HG03432 (cell line): ENCODE measurements around the gene SYS1.

Source experiments
- ATAC-seq: cut with Tn5 transposase; IDR thresholded peaks from one replicate; pipeline ENCODE4 v1.9.1; 2021; ENCODE audit warnings: mild to moderate bottlenecking, moderate library complexity; ENCODE audit not compliant: unreplicated experiment

SYS1 gene

DNA sequence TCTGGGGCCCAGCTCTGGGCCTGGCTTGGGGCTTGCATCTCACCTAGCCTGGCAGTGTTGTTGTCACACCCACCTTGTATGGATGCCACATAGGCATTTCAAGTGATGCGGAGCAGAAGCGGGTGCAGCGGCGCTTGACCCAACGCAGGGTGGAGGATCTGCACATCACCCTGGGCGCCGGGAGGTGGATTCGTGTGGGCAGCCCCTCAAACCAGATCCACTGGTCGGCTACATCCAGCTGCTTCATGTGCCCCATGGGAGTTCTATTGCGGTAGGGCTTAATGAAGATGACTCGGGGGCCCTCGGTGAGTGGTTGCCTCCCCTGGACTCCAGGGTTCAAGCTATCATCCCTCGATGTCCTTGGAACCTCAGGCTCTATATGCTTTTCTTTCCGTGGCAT lies 12.0 kb downstream of the SYS1 start:
- ATAC-seq = no peak

DNA sequence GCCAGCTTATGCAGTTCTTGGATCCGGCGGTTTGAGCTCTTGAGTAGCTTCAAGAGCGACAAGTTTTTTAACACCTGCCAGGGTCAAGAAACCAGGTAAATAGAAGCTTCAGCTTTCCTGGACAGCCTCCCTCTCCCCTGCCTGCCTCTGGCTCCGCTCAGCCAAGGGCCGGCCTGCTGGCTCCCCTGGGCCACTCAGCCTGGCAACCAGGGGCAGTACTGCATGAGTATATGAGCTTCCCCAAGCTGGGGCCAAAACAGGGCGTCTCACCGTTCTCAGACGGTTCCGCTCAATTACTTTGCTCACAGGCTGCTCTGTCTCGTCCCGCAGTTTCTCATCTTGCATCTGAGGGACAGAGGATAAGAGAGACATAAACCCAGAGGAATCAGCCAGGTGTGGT lies 14.3 kb downstream of the SYS1 start:
- ATAC-seq = no peak

DNA sequence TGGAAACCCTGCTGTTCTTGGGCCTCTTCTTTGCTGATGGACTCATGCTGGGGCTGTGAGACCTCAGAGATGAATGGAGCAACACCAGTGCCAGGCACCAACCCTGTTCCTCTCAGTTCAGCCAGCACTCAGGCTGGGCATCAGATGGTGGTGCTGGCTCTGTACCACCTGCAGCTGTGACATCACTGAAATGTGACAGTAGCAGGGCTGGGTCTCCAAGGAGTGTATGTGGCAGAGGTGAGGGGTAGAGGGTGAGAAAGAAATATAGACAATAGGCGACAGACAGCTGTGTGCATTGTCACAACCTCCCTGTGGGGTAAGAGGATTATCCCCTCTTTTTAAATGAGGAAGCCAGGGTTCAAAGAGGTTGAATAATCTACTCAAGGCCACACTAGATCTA lies 15.2 kb downstream of the SYS1 start, which contains the start of gene TP53TG5:
TSS of gene TP53TG5 (minus strand) at position 135 of the 400 bp plus-strand sequence. CDS start at position 46, 89 bp downstream.
- no peak for ATAC-seq

DNA sequence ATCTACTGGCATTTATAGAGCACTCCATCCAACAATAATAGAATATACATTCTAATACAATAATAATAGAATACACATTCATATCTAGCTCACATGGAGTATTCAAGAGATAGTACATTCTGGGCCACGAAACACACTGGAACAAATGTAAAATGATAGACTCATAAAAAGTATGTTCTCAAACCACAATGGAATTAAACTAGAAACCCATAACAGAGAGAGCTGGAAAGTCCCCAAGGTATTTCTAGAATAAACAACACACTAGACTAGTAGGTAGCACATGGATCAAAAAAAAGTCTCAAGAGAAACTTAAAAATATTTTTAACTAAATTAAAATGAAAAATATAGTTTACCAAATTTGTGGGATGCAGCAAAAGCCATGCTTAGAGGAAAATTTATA lies 24.3 kb downstream of the SYS1 start:
- no peak for ATAC-seq

DNA sequence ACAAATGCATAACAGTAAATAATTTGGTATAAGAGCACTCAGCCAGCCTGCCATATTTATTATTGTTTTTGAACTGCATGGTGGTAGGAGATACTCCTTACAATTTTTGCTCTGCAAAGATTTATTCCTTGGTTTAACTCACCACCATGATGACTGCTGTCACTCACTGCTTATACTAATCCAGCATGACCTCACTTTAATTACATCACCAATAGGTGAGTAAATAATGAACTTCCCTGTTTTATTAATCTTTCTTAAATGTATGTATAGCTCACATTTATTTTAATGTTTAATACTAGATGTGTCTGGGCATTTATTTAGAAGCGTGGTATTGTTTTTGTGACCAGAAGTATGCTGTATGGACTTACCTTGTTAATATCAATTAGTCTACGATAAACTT lies 28.0 kb downstream of the SYS1 start:
- no peak for ATAC-seq

DNA sequence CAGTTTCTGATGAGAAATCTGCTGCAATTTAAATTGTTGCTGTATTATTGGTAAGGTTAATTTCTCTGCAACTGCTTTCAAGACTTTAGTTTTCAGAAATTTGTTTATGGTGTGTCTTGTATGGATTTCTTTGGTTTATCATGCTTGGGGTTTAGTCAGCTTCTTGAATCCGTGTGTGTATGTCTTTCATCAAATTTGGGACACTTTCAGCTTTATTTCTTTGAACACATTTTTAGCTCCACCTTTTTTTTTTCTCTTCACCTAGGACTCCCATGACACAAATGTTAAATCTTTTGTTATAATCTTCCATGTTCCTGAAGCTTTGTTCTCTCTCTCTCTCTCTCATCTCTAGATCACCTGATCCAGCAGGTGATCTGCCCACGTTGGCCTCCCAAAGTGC lies 28.6 kb downstream of the SYS1 start:
- ATAC-seq = no peak

DNA sequence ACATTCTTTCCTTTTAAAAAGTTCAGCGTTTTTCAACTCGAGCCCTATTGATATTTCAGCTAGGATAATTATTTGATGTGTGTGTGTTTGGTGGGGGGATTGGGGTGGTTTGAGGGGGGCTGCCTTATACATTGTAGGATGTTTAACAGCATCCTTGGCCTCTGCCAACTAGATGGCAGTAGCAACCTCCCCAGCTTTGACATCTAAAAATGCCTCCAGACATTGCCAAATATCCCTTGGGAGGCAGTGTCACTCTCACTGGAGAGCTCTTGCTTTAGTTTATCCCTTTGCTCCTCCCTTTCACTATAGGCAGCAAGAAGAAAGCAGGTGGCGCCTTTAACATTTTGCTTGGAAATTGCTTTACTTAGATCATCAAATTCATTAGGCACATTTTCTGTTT lies 29.8 kb downstream of the SYS1 start:
- ATAC-seq = no peak

DNA sequence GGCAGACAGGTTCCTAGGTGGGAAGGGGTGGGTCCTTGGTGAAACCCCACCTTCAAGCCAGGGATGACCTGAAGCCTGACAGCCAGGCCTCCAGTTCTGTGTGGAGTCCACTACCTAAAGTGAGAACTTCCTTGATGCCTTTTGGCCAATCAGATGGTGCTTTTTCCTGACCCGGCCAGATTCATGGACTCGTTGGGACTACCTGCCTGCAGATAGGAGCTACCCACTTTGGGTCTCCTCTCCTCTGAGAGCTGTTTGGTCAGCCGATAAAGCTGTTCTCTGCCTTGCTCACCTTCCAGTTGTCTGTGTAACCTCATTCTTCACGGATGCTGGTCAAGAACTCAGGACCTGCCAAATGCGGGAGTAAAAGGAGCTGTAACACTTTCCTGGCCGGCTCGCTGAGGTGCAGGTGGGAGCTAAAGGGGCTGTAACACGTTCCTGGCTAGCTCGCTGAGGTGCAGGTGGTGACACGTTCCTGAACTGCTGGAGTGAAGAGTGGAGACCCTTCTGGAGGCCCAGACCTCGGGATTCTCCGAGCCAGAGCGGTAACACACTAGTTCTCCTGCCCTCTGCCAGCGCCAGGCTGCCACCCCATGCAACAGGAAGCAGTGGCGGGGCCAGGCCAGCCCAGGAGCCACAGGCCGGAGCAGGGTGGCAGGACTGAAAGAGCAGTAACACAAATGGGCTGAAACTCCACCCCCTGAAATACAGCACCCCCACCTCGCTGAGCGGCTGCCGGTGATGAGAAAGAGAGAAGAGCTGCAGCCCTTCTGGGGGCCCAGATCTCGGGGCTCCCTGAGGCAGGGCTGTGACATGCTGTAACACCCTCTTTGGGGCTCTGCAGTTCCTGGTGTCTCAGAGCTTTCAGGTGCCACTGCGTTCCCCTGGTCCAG lies 31.5 kb downstream of the SYS1 start:
- ATAC-seq = no peak

DNA sequence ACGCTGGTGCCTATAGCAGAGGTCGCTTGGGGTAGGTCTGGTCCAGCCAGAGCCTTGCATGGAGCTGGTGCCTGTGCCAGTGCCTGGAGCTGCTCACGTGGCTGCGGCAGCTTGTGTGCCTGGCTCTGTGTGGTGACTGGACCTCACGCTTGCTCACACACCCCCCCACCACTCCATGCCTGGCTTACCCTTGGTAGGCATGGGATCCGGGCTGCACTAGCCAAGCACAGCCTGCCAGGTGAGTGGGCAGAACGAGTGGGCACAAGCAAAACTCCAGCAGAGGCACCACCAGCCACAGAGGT lies 32.1 kb downstream of the SYS1 start:
- ATAC-seq = no peak

DNA sequence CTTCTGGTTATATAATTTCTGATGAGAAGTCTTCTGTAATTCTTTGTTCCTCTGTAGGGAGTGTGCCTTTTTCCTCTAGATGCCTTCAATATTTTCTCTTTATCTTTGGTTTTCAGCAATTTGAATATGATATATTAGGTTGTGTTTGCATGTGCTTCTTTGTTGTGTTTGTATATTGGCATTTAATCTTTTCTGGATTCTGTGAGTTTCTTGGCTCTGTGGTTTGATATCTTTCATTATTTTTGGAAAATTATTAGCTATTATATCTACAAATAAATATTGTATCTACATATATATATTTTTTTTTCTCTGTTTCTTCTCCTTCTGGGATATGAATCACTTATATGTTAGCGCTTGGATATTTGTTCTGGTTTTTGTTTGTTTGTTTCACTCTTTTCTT lies 36.1 kb downstream of the SYS1 start:
- no peak for ATAC-seq

DNA sequence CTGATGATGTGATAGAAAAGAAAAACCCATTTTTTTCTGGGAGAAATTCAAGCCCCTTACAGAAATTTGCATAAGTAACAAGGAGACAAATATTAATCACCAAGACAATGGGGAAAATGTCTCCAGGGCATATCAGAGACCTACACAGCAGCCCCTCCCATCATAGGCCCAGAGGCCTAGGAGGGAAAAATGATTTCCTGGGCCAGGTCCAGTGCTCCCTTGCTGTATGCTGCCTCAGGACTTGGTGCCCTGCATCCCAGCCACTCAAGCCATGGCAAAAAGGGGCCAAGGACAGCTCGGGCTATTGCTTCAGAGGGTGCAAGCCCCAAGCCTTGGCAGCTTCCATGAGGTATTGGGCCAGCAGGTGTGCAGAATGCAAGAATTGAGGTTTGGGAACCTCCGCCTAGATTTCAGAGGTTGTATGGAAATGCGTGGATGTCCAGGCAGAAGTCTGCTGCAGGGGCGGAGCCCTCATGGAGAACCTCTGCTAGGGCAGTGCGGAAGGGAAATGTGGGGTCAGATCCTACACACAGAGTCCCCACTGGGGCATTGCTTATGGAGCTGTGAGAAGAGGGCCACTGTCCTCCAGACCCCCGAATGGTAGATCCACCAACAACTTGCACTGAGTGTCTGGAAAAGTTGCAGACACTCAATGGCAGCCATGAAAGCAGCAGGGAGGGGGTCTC lies 37.5 kb downstream of the SYS1 start:
- ATAC-seq = no peak

DNA sequence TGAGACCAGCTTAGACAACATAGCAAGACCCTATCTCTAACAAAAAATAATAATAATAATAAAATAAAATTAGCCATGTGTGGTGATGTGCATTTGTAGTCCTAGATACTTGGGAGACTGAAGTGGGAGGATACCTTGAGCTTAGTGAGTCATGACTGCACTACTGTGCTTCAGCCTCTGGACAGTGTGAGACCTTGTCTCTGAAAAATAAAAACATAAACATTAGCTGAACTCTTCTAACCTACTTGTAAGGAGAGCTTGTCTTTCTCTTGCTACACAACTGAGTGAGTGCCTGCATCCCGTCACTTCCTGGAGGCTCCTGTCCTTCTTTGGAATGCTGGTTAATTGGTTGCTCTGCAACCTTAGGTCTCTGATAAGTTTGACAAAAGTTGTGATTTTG lies 40.0 kb downstream of the SYS1 start:
- ATAC-seq = no peak

DNA sequence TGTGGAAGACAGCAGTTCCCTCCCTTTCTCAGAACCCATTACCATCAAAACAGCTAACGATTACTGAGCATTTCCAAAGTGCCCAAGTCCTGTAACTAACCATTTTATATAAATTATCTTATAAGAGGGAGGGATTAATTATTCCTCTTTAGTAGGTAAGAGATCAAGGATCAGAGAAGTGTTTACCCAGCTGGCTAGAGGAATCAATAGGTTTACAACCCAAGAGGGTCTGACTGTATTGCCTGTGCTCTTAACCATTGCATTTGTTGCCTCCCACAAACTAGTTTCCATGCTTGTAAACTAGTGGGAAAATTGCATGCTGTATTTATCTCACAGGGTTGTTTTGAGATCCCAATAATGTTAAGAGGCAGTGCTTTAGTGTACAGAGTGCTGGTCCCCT lies 41.5 kb downstream of the SYS1 start:
- ATAC-seq = no peak

DNA sequence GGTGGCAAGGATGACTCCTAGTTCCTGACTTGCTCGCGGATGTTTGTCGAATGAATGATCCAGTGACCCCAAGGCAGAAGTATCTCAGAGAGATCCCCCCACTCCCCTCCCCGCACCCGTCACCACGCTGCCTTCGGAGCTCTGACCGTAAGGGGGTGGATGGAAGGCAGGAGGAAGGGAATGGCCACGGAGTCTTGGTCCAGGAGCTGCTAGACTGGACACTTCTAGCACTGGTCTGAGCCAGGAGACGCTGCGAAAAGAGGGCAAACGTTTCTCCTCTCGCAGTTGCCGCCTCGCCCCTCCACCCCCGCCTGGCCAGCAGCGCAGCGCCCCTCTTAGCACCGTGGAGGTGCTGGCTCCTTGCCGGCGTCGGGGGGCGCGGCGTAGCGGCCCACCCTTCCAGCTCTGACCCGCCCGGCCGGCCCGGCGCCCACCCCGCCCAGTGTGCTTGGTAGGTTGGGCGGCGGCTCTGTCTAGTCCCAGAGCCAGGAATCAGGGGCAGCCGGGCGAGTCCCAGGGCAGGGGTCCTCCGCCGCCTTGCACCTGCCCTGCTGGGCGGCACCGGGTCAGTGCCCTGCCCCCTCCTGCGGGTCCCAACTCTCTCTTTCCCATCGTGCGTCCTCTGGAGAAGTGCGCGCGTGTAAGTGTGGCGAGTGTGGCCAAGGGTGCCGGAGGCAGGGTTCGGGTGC lies 42.8 kb downstream of the SYS1 start:
- ATAC-seq = no peak

DNA sequence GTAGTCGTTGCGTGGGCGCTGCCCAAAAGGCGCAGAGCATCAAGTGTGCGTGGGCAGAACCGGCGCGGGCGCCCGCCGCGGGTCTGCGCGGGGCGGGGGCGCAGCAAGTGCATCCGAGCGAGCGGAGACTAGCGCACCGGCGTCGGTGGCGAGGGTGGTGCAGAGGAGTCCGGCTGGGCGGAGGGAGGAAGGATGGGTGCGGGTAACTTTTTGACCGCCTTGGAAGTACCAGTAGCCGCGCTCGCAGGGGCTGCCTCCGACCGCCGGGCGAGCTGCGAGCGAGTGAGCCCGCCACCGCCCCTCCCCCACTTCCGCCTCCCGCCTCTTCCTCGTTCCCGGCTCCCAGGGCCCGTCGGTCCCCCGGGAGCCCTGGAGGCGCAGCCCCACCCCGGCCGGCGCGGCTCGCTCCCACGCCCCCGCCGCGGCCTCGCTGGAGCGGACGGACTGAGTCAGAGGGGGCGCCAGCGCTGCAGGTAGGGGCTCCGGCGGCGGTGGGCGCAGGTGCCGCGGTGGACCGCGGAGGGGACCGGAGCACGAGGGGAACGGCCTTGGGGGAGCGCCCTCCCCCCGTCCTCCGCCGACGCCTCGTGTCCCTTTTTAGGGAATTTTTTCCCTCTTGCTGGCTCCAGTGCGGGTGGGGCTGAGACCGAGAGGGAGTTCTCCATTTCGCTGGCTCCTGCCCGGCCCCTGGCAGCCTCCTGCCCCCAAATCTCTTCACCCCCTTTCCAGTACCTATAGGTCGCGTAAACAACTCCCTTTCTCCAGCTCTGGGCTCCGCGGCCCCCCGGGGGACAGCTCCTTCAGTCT lies 43.5 kb downstream of the SYS1 start:
- ATAC-seq = no peak

DNA sequence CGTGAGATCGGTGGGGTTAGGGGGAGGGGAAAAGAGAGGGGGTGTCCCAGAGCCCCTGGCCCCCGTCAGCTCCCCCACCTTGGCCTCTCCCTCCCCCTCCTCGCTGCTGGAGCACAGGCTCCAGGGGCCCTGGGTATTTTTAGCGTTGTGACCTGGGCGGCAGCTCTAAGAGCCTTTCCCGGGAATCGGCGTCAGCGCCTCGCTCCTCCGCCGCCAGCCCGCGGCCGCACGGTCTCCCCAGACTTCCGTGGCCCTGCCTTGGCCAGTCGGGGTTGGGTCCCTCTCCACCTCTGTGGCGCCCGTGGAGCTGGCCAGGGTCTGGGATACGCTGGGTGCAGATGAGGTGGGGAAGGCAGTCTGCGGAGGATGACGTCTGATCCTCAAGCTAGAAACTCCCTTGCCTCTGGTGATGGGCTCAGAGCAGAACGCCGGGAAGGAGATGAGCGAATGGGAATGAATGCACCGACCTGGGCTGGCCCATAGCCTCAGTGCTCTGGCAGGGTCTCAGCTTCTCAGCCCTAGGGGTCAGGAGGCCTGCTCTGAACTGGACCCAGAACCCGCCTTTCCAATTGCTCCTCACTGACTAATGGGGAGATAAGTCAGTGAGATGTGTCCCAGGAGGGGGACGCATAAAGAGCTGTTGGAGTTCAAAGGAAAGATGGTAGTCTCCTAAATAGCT lies 44.2 kb downstream of the SYS1 start:
- ATAC-seq = no peak

DNA sequence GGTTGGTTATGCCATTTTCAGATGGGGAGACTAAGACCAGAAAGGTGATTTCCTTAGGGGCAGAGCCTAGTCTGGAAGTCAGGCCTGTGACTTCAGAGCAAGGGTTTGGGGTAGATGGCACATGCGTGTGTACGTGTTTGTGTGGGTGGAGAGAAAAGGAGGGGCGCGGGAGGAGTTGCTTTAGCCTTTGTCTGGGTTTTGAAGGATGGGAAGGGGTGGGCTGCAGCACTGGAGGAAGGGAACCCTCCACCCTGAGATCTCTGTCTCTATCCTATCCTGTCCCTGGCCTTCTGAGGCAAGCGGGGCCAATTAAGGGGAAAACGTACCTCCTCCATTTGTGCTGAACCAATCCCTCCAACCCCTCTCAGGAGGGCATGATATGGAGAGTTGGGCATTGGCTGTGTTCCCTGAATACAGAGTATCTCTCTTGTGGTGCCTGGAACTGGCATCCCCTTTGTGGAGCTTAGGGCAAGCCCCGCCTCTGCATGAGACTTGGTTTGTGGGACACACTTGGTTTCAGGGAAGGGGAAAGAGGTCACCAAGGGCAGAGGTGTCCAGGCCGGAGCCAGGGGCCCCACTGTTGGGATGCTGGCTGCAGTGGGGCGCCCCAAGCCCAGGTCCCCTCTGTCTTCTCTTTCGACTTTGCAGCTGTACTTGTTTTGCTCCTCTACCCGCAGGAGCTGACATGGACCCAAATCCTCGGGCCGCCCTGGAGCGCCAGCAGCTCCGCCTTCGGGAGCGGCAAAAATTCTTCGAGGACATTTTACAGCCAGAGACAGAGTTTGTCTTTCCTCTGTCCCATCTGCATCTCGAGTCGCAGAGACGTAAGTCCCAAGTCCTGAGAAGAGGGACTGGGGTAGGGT lies 45.1 kb downstream of the SYS1 start, which contains the start of gene DBNDD2:
TSS of gene DBNDD2 (plus strand) at position 507 of the 863 bp plus-strand sequence. CDS start at position 686, 179 bp downstream.
- no peak for ATAC-seq

DNA sequence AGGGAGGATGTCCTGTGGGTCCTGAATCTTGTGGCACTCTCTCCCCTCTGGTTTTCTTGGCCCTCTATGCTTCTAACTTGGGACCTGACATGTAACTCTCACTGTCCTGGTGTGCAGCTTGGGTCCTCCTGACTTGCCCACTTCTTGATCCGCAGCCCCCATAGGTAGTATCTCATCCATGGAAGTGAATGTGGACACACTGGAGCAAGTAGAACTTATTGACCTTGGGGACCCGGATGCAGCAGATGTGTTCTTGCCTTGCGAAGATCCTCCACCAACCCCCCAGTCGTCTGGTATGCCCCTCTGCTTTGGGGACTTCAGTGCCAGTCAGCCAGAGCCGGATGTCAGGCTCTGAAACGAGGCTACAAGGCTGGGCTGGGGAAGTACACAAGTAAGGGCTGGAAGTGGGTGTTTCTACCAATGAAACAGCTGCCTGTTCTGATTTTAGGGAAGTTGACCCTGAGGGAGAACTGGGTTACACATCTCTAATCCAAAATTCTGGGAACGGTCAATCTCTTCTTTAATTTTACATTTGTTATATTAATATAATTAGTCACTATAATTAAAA lies 45.8 kb downstream of the SYS1 start:
- ATAC-seq = no peak
